Uterus (tissue), 4 donors: ENCODE measurements around the gene CDKL5. TPM values are rescaled to one million over a fixed set of nuclear protein-coding genes. Genes with fewer than 3 reads are reported as not detected.

ENCODE experiments used
- DNase-seq, 2 donors: peaks; one replicate each; pipeline ENCODE4 v3.0.0-alpha.2; 2019 to 2020
- H3K27ac ChIP-seq, 2 donors: fragments of 200-600 bp; sonication (generic); 1 replicate in 1 of 2; 2 replicates in 1 of 2; pipeline ENCODE4 v1.5.1; 2016 to 2018
- H3K27me3 ChIP-seq, 2 donors: fragments of 200-600 bp; sonication (generic); one replicate each; pipeline ENCODE4 v1.5.1; 2018 to 2019; ENCODE audit warnings: control low read depth in 1 of 2
- H3K36me3 ChIP-seq, 2 donors: fragments of 200-600 bp; sonication (generic); one replicate each; pipeline ENCODE4 v1.5.1; 2019; ENCODE audit warnings: control low read depth in 1 of 2
- H3K4me1 ChIP-seq, 2 donors: fragments of 200-600 bp; sonication (generic); one replicate each; pipeline ENCODE4 v1.5.1; 2018 to 2019; ENCODE audit warnings: control low read depth in 1 of 2
- H3K4me3 ChIP-seq, 2 donors: fragments of 200-600 bp; sonication (generic); 1 replicate in 1 of 2; 2 replicates in 1 of 2; pipeline ENCODE4 v1.5.1; 2018 to 2019; ENCODE audit warnings: mild to moderate bottlenecking in 1 of 2
- H3K9me3 ChIP-seq, 2 donors: fragments of 200-600 bp; sonication (generic); one replicate each; pipeline ENCODE4 v1.5.1; 2019; ENCODE audit warnings: control low read depth in 1 of 2
- CTCF ChIP-seq, 4 experiments: fragments of 200-600 bp in 2 of 4; fragments of 450-650 bp in 2 of 4; sonication (generic) in 2 of 4; IDR thresholded peaks; one replicate each; pipeline ENCODE4 v1.5.1; 2016 to 2019; ENCODE audit warnings: antibody characterized with exemption in 4 of 4, mild to moderate bottlenecking in 2 of 4, moderate library complexity in 1 of 4
- POLR2A ChIP-seq, 2 donors: fragments of 450-650 bp; IDR thresholded peaks; one replicate each; pipeline ENCODE4 v1.6.1; 2016; ENCODE audit warnings: antibody characterized with exemption in 2 of 2, mild to moderate bottlenecking in 1 of 2, moderate library complexity in 1 of 2
- intact Hi-C: fragments of 100-400 bp; cut with DNase I; formaldehyde crosslinking; loops from one replicate; pipeline ENCODE4 v1.15.1; 2023; ENCODE audit warnings: low total_unique reads
- total RNA-seq, 4 donors: library from RNA; depleted of rRNA in 3 of 4; stranded (reverse); fragments of >200 nt in 3 of 4; gene quantifications; one replicate each; pipeline versions ENCODE4 v1.1.0 to v1.2.4, GENCODE V29; 2014 to 2023
- donor health status: DM: yes; HTN: yes; CAD: no.

Gene CDKL5
- total RNA-seq, 4 donors from 2014 or later = 9.7 to 14.5 (median 13.2) TPM

- no peak for DNase-seq
- Histone ChIP-seq H3K4me3 (no peak overlapping the region), H3K27me3 (no peaks in the 10 kb centered on the region), H3K9me3 (no peaks in the 10 kb centered on the region), H3K4me1 (no peaks in the 10 kb centered on the region), H3K36me3 (no peaks in the 10 kb centered on the region), H3K27ac (no peak overlapping the region)
- intact Hi-C loops = no loop called here
- TF ChIP-seq CTCF (IDR thresholded peaks at IDR 0.05) (no peak), POLR2A (IDR thresholded peaks at IDR 0.05) (no peak)
Measured at GRCh38 chrX:18613930-18614639, 188.7 kb downstream of the CDKL5 start.

- TF ChIP-seq POLR2A (IDR thresholded peaks at IDR 0.05) (no peak), CTCF (IDR thresholded peaks at IDR 0.05) (no peak)
Measured at GRCh38 chrX:18616688-18617406, 191.4 kb downstream of the CDKL5 start.

GRCh38 chrX:18617407-18617750, 192.0 kb downstream of the CDKL5 start:
- no peak overlapping the region for H3K27ac ChIP-seq
- no peaks in the 10 kb centered on the region for H3K27me3 ChIP-seq
- no peaks in the 10 kb centered on the region for H3K9me3 ChIP-seq
- intact Hi-C loops = no loop called here
- TF ChIP-seq POLR2A (IDR thresholded peaks at IDR 0.05) = no peak
- no peak for TF ChIP-seq CTCF (IDR thresholded peaks at IDR 0.05)
- no peaks in the 10 kb centered on the region for H3K36me3 ChIP-seq
- H3K4me1 ChIP-seq = no peaks in the 10 kb centered on the region
- H3K4me3 ChIP-seq = no peak overlapping the region
- DNase-seq = no peak

More at GRCh38 chrX:18616688-18617406, 191.4 kb downstream of the CDKL5 start:
- intact Hi-C loops = no loop called here
- Histone ChIP-seq H3K27me3 (no peaks in the 10 kb centered on the region), H3K36me3 (no peaks in the 10 kb centered on the region), H3K4me3 (no peak overlapping the region), H3K4me1 (no peaks in the 10 kb centered on the region), H3K9me3 (no peaks in the 10 kb centered on the region), H3K27ac (no peak overlapping the region)
- no peak for DNase-seq

GRCh38 chrX:18619288-18619687, 193.9 kb downstream of the CDKL5 start:
- Histone ChIP-seq H3K27ac (no peak overlapping the region), H3K4me3 (no peak overlapping the region), H3K9me3 (no peaks in the 10 kb centered on the region), H3K36me3 (no peaks in the 10 kb centered on the region), H3K4me1 (no peaks in the 10 kb centered on the region), H3K27me3 (no peaks in the 10 kb centered on the region)
- intact Hi-C loops = no loop called here
- TF ChIP-seq POLR2A (IDR thresholded peaks at IDR 0.05) (no peak), CTCF (IDR thresholded peaks at IDR 0.05) (no peak)
- no peak for DNase-seq

- H3K4me3 ChIP-seq = no peak overlapping the region
- no peaks in the 10 kb centered on the region for H3K9me3 ChIP-seq
- no peaks in the 10 kb centered on the region for H3K36me3 ChIP-seq
- intact Hi-C loops = no loop called here
- no peaks in the 10 kb centered on the region for H3K27me3 ChIP-seq
- no peak for DNase-seq
- TF ChIP-seq CTCF (IDR thresholded peaks at IDR 0.05) (no peak), POLR2A (IDR thresholded peaks at IDR 0.05) (no peak)
- H3K4me1 ChIP-seq = no peaks in the 10 kb centered on the region
- H3K27ac ChIP-seq = no peak overlapping the region
Measured at GRCh38 chrX:18620349-18620748, 194.9 kb downstream of the CDKL5 start.
